Ovary (tissue), 9 donors: ENCODE measurements around the gene RYR2. TPM values are rescaled to one million over a fixed set of nuclear protein-coding genes. Genes with fewer than 3 reads are reported as not detected.

ENCODE experiments used
- DNase-seq, 5 donors: peaks; one replicate each; pipeline ENCODE4 v3.0.0-alpha.2; 2019 to 2020
- H3K27ac ChIP-seq, 2 donors: fragments of 200-600 bp; one replicate each; pipeline versions ENCODE4 v1.5.1 to v1.8.0; 2019 to 2022
- H3K27me3 ChIP-seq: fragments of 200-600 bp; one replicate; pipeline ENCODE4 v1.8.0; 2022
- H3K36me3 ChIP-seq: fragments of 200-600 bp; sonication (generic); one replicate; pipeline ENCODE4 v1.5.1; 2019
- H3K4me1 ChIP-seq: one replicate; pipeline ENCODE4 v1.8.1; 2013; ENCODE audit warnings: mild to moderate bottlenecking, moderate library complexity; ENCODE audit not compliant: insufficient read depth
- H3K4me3 ChIP-seq: fragments of 200-600 bp; sonication (generic); one replicate; pipeline ENCODE4 v1.5.1; 2017
- H3K9me3 ChIP-seq, 2 donors: fragments of 200-600 bp in 1 of 2; sonication (generic) in 1 of 2; one replicate each; pipeline versions ENCODE4 v1.5.1 to v1.8.1; 2013 to 2019; ENCODE audit warnings: mild to moderate bottlenecking in 1 of 2, moderate library complexity in 1 of 2
- EP300 ChIP-seq: sonication (generic); formaldehyde crosslinking; IDR thresholded peaks from one replicate; pipeline ENCODE4 v1.6.1; 2017; ENCODE audit warnings: antibody characterized with exemption
- POLR2A ChIP-seq: fragments of 450-650 bp; IDR thresholded peaks from one replicate; pipeline ENCODE4 v1.6.1; 2017; ENCODE audit warnings: antibody characterized with exemption, mild to moderate bottlenecking, moderate library complexity
- WGBS, 3 donors: extraction: QIAGEN DNeasy Blood & Tissue Kit in 1 of 3; methylation state at CpG; one replicate each; pipeline versions ENCODE4 v1.1.5 to v1.1.7; 2013 to 2017; 5-methylcytosine and 5-hydroxymethylcytosine counted together
- intact Hi-C, 4 donors: fragments of 100-400 bp; cut with DNase I; formaldehyde crosslinking; loops; one replicate each; pipeline versions ENCODE4 v1.11.0 to v1.15.1; 2022 to 2023
- polyA plus RNA-seq, 2 donors: library from polyadenylated mRNA; stranded (reverse); fragments of 200-250 nt in 1 of 2; fragments of 350-450 nt in 1 of 2; fragmentation: Illumina TruSeq in 1 of 2; extraction: RNeasy Lipid Tissue Mini Kit (QIAGEN cat#74804) in 1 of 2; gene quantifications; one replicate each; pipeline ENCODE4 v1.2.3, GENCODE V29; 2013 to 2014
- total RNA-seq, 7 donors: library from RNA; depleted of rRNA in 2 of 7; stranded (reverse); fragments of >200 nt in 2 of 7; fragmentation: NEBNext Ultra II Directional in 3 of 7; extraction: Animal tissue kit (Norgen Biotek cat#: 25700) in 3 of 7; gene quantifications; one replicate each; pipeline versions ENCODE4 v1.1.0 to v1.2.4, GENCODE V29; 2016 to 2023
- TF ChIP-seq, protein P1 (sequence below), 3 donors: fragments of 450-650 bp in 2 of 3; fragments of 200-600 bp in 1 of 3; IDR thresholded peaks; one replicate each; pipeline versions ENCODE4 v1.5.1 to v1.8.0; 2016 to 2022; ENCODE audit warnings: antibody characterized with exemption in 3 of 3, mild to moderate bottlenecking in 1 of 3
- donor health status: DM: no; HTN: no; CAD: no; lungs with moderate emphysema.
- donor health status: DM: no; HTN: no; CAD: no.
- donor health status: Bipolar disorder and iron deficiency.
- donor health status: DM: yes; HTN: yes; CAD: no.
- donor health status: DM: no; HTN: no; CAD: no.
- donor health status: DM: yes; HTN: yes; CAD: no.

Gene RYR2
- total and polyA plus RNA-seq, 9 donors = 3.0 to 13.8 (median 5.4) TPM

DNA sequence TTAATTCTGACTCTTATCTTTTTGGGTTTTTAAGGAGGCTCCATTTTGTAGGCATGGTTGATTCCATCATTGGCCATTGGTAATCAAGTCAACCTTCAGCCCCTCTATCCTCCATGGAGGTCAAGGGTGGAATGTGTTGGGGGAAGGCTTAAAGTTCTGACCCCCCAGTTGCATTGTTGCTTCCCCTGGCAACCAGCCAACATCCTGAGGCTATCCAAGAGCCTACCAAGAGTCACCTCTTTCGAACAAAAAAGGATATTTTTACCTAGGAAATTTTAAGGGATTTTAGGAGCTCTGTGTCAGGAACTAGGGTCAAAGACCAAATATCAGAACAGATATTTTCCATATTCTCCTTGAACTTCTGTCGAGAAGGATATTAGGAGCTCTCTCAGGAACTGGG lies 251.8 kb downstream of the RYR2 start:
- intact Hi-C loops = no loop called here
- DNase-seq = no peak
- Histone ChIP-seq H3K27me3 (no peaks in the 10 kb centered on the region), H3K4me3 (no peak overlapping the region), H3K4me1 (no peaks in the 10 kb centered on the region), H3K27ac (no peak overlapping the region), H3K36me3 (no peaks in the 10 kb centered on the region), H3K9me3 (no peaks in the 10 kb centered on the region)
- WGBS, 3 donors = 90 to 97% (median 96%) methylated on average over 2 of the region's 2 CpGs
- no peak for TF ChIP-seq POLR2A
- no peak for TF ChIP-seq EP300
- TF ChIP-seq, protein P1, sequence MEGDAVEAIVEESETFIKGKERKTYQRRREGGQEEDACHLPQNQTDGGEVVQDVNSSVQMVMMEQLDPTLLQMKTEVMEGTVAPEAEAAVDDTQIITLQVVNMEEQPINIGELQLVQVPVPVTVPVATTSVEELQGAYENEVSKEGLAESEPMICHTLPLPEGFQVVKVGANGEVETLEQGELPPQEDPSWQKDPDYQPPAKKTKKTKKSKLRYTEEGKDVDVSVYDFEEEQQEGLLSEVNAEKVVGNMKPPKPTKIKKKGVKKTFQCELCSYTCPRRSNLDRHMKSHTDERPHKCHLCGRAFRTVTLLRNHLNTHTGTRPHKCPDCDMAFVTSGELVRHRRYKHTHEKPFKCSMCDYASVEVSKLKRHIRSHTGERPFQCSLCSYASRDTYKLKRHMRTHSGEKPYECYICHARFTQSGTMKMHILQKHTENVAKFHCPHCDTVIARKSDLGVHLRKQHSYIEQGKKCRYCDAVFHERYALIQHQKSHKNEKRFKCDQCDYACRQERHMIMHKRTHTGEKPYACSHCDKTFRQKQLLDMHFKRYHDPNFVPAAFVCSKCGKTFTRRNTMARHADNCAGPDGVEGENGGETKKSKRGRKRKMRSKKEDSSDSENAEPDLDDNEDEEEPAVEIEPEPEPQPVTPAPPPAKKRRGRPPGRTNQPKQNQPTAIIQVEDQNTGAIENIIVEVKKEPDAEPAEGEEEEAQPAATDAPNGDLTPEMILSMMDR (IDR thresholded peaks at IDR 0.05) = no peak

DNA sequence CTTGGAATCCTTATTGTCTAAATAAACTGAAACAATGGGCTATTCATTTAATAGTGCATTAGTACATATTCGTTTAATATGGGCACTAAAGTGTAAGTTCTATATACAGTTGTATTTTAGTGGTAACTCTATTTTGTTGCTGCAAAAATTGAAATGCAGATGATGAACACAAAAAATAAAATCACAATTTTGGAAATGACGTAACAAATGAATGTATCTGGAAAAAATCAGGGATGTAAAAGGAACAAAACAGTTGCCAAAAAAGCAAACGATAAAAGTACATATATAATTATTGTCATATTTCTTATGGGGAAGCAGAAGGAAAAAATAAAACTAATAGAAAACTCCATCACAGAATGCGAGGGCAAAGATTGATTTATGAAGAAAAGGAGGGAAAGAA lies 254.9 kb downstream of the RYR2 start:
- intact Hi-C loops = no loop called here
- H3K27me3 ChIP-seq = no peaks in the 10 kb centered on the region
- TF ChIP-seq EP300 = no peak
- TF ChIP-seq, protein P1 (IDR thresholded peaks at IDR 0.05) = no peak
- TF ChIP-seq POLR2A = no peak
- no peak overlapping the region for H3K27ac ChIP-seq
- DNase-seq = no peak
- no peaks in the 10 kb centered on the region for H3K36me3 ChIP-seq
- H3K4me1 ChIP-seq = no peaks in the 10 kb centered on the region
- no peak overlapping the region for H3K4me3 ChIP-seq
- no peaks in the 10 kb centered on the region for H3K9me3 ChIP-seq
- 88 to 93% (median 91%) methylated on average over 4 of the region's 4 CpGs for WGBS, 3 donors

DNA sequence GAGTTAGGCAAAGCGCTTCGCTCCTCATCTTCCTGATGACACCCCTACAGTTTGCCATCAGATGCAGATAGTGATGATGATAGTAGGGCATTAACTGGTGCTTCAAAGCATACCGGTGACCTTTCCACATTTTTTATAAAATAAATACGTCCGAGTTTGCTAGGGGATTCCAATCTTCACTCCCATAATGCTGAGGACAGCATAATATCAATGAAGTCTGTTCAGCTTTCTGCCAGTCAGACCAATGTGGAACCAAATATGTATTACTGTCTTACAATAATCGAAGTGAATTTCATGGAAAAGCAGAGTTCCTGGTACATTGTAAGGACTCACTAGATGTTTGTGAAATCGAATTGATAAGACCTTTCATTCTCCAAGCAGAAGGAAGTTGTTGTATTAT lies 258.7 kb downstream of the RYR2 start:
- Histone ChIP-seq H3K36me3 (no peaks in the 10 kb centered on the region), H3K4me1 (no peaks in the 10 kb centered on the region), H3K9me3 (no peaks in the 10 kb centered on the region), H3K27me3 (no peaks in the 10 kb centered on the region), H3K27ac (no peak overlapping the region), H3K4me3 (no peak overlapping the region)
- intact Hi-C loops = no loop called here
- TF ChIP-seq POLR2A (no peak), EP300 (no peak)
- TF ChIP-seq, protein P1 (IDR thresholded peaks at IDR 0.05) = no peak
- no peak for DNase-seq
- WGBS, 3 donors = 83 to 91% (median 88%) methylated on average over 7 of the region's 7 CpGs

DNA sequence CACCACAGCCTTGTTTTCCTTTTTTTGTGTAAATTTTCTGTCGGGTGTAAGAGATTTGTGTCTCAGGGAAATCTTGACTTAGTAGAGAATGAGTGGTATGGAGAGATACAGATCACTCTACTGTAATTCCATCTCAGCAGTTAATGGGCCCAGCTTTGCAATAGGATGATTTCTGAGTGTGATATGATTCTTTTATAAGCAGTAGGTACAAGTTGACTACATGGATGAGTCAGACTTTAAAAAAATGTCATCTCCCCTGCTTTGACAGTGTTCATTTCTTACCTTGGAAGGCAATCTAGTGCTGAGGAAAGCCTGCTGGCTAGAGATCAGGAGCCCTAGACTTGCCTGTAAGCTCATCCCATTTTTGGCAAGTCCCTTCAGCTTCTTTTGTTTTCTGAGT lies 261.9 kb downstream of the RYR2 start:
- no peaks in the 10 kb centered on the region for H3K27me3 ChIP-seq
- H3K36me3 ChIP-seq = no peaks in the 10 kb centered on the region
- intact Hi-C loops = no loop called here
- DNase-seq = no peak
- WGBS, 3 donors = 77 to 96% (median 86%) methylated on average over 1 of the region's 1 CpG
- no peak overlapping the region for H3K27ac ChIP-seq
- H3K9me3 ChIP-seq = no peaks in the 10 kb centered on the region
- TF ChIP-seq, protein P1 (IDR thresholded peaks at IDR 0.05) = no peak
- TF ChIP-seq POLR2A (no peak), EP300 (no peak)
- H3K4me1 ChIP-seq = no peaks in the 10 kb centered on the region
- no peak overlapping the region for H3K4me3 ChIP-seq

DNA sequence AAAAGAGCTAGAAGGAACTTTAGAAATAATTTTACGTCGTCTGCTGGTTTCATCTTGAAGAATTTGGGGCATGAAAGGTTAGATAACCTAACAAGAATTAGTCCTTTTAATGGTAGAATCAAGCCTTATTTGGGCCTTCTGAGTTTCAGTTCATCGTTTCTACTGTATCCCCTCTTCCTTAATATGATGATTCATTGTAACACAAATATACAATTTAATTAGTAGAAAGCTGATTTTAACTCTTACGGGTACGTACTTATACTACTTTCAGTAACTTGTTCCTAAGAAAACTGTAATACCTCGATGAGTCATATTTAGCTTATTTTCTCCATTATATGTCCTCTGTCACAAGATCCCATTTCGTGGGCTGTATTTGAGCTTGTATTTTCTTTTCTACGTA lies 264.7 kb downstream of the RYR2 start:
- Histone ChIP-seq H3K27me3 (no peaks in the 10 kb centered on the region), H3K4me1 (no peaks in the 10 kb centered on the region), H3K4me3 (no peak overlapping the region), H3K27ac (no peak overlapping the region), H3K9me3 (no peaks in the 10 kb centered on the region), H3K36me3 (no peaks in the 10 kb centered on the region)
- 75 to 85% (median 81%) methylated on average over 8 of the region's 8 CpGs for WGBS, 3 donors
- intact Hi-C loops = no loop called here
- TF ChIP-seq EP300 (no peak), POLR2A (no peak)
- TF ChIP-seq, protein P1 (IDR thresholded peaks at IDR 0.05) = no peak
- DNase-seq = no peak
